Measurements from ENCODE around the gene HCFC2. TPM values are rescaled to one million over a fixed set of nuclear protein-coding genes. Genes with fewer than 3 reads are reported as not detected.

Gene HCFC2
- 3.8 to 5.0 TPM (median 4.6 TPM) in 5 replicates for total RNA-seq (2022; extraction: Qiagen RNA extraction)

DNA sequence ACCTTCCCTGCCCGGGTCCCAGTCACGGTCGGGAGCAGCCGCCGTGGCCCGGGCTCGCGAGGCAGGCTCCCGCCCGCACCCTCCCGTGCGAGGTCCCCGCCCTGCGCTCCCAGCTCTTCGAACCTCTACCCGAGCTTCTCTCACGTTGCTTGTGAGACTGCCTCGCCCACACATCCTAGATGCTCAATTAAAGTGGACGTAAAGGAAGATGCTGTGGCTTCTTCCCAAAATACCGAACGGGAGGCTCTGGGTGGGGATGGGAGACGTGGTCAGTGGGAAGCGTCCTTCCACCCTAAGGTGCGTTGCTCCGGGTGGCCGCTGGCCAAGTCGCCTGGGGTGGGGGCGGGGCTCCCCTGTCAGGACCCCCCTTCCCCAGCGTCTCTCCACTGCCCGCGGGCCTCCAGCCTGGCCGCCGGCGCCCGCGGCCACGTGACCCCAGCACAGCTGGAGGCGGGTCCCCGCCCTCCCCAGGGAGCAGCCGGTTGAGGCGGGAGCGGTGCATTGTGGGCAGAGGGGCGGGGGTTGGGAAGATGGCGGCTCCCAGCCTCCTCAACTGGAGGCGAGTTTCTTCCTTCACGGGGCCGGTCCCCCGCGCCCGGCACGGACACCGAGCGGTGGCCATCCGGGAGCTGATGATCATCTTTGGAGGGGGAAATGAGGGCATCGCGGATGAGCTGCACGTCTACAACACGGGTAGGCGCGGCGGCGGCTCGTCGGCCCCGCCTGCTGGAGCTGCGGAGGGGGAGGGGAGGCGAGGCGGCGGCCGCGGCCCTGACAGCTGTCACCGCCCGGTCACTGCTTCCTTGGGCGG is at the start of gene HCFC2:
Gene HCFC2 (plus strand): TSS at position 501 of the 811 bp plus-strand sequence. CDS start 30 bp downstream, at position 531.

DNA sequence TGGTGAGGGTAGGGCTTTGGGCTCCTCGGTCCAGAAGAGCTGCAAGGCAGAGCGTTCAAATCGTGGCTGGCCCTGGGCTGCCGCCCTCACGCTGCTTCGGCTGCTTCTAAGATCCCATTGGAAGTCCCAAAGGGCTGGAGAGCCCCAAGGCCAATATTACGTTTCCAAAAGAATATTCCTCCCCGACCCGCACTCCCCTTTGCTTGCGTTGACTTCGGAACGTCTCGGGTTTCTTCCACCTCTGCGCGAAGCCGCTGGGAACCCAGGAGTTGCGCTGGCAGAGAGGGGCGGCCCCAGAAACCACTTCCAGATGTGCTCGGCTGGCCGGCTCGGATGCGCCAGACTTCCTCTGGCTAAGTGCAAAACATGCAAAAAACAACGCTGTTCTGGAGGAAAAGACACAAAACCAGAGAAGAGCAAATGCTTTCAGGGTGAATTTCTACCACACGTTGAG is 14.4 kb upstream of the HCFC2 start, which contains the start of gene GLT8D2:
Gene GLT8D2 (minus strand): TSS at position 285 of the 454 bp plus-strand sequence. CDS start 30,539 bp downstream, outside the sequence.

DNA sequence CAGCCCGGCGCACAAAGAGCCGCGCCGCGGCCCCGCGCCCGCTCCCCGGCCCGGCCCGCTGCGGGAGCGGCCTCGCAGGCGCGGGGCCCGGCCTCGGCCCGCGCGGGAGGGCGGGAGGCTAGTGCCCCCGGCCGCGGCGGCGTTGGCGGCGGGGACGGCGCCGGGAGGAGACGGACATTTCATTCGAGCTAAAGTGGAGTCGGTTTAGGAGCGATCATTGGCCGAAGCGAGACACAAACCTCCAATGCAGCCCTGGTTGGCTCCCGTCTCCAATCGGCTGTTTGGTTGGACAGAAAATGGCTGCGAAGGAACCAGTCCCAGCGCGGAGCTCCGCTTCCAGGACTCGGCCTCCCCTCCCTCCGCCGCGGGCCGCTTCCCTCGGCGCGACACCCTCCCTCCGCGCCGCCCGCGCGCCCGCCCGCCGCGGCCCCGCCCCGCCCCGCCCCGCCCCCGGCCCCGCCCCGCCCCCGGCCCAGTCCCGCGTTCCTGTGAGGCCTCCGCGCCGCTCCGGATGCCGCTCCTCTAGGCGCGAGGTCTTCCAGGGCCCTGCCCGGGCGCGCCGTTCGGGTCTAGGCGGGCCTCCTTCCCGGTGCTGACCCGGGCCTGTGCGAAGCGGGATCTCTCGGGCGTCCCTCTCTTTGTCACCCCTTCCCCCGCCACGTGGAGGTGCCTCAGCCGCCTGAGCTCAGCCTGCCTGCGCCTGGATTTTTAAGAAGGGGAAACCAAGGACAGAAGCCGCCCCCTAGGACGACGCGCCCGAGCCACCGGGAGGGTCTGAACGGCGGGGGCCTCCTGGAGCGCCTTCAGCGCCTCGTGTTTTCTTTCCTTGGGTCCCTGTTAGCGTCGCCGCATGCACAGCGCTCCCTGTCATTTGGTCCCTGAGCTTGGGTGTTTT is 73.8 kb downstream of the HCFC2 start, which contains the start of gene NFYB:
Gene NFYB (minus strand): TSS at position 309 of the 895 bp plus-strand sequence. CDS start 2,757 bp downstream, outside the sequence.

Other genes starting within 250 kb of the HCFC2 start
- gene NT5DC3, start 223.3 kb upstream of the HCFC2 start, total RNA-seq (2022; extraction: Qiagen RNA extraction): 6.8 to 8.5 TPM (median 7.4 TPM) in 5 replicates
- gene HSP90B1, start 134.1 kb upstream of the HCFC2 start, total RNA-seq (2022; extraction: Qiagen RNA extraction): 519 to 761 TPM (median 570 TPM) in 5 replicates
- 24.5 to 29.8 TPM (median 26.7 TPM) in 5 replicates for gene TDG, start 98.7 kb upstream of the HCFC2 start, total RNA-seq (2022; extraction: Qiagen RNA extraction)
- 0.25 to 0.35 TPM (median 0.28 TPM) in 5 replicates for gene GLT8D2, start 14.3 kb upstream of the HCFC2 start, total RNA-seq (2022; extraction: Qiagen RNA extraction)
- gene NFYB, start 73.7 kb downstream of the HCFC2 start, total RNA-seq (2022; extraction: Qiagen RNA extraction): 27.1 to 28.6 TPM (median 28.3 TPM) in 5 replicates
- 956 to 1,224 TPM (median 1,122 TPM) in 5 replicates for gene TXNRD1, start 151.2 kb downstream of the HCFC2 start, total RNA-seq (2022; extraction: Qiagen RNA extraction)
- gene EID3, start 239.2 kb downstream of the HCFC2 start, total RNA-seq (2022; extraction: Qiagen RNA extraction): 7.6 to 9.9 TPM (median 8.1 TPM) in 5 replicates